ENCODE measurements around the gene SCP2. TPM values are rescaled to one million over a fixed set of nuclear protein-coding genes. Genes with fewer than 3 reads are reported as not detected.

Gene SCP2
- total and polyA plus RNA-seq, 2 of the 4 experiments (the other 2 are of a cell fraction): 70.4 to 83.1 TPM

GRCh38 chr1:53088616-53089300, 161.7 kb downstream of the SCP2 start:
- H3K18ac ChIP-seq (ENCODE audit: low read depth, low read length): peak overlapping the region; percentile 24
- no peak overlapping the region for H3K4me2 ChIP-seq (ENCODE audit: low read depth, low read length)
- peaks cover 19% of the 10 kb centered on the region for H3K4me1 ChIP-seq (ENCODE audit: control insufficient read depth, insufficient read depth, low read length)
- 0 out of 2 replicates have a peak overlapping the region, but pooled peaks have one; percentile 9 for H3K23ac ChIP-seq (ENCODE audit: low read depth, low read length)
- peak overlapping the region; percentile 50 for H3K4ac ChIP-seq (ENCODE audit: low read depth, low read length)
- peak overlapping the region; percentile 33 for H2AK9ac ChIP-seq (replicated peaks; ENCODE audit: low read depth, low read length, poor library complexity)
- intact Hi-C loops (cut with micrococcal nuclease) (no loop called here), in situ Hi-C loops (cut with MboI; ENCODE audit: low sequenced_read_pairs) (no loop called here), dilution Hi-C loops (cut with HindIII; ENCODE audit: low sequenced_read_pairs, unreplicated experiment) (no loop called here)
- no peak overlapping the region for H3K4me3 ChIP-seq (ENCODE audit: insufficient read depth, low read depth, low read length)
- CTCF ChIA-PET: interaction anchor here (0.5 kb wide), 1 partner anchor 1101 kb away, joined by 5 read pairs; no protein-coding TSS in a partner anchor
- H3K9ac ChIP-seq (ENCODE audit: low read depth, low read length): no peak overlapping the region
- peak overlapping the region; percentile 11 for H2AFZ ChIP-seq (replicated peaks; ENCODE audit: low read length, poor library complexity)
- no peak overlapping the region for H4K5ac ChIP-seq (ENCODE audit: low read depth, low read length)
- no peak overlapping the region for H2BK5ac ChIP-seq (ENCODE audit: low read depth, low read length, poor library complexity, severe bottlenecking)
- no TSS peak for BruUV-seq (replicated peaks)
- ATAC-seq (ENCODE audit: low read depth) (no peak), DNase-seq (no peak)
- 85% methylated on average over 5 of the region's 19 CpGs; no CpG with 5 or more reads in 1 of the 2 experiments for WGBS, 2 experiments (ENCODE audit: extremely low coverage in 2 of 2, insufficient read length in 1 of 2)
- H2AK5ac ChIP-seq (ENCODE audit: low read depth, low read length): peak overlapping the region; percentile 75; the same call in 1 of the 2 replicates
- POLR2A ChIA-PET (ENCODE audit: unreplicated experiment): interaction anchor here (0.5 kb wide), 1 partner anchor 18 kb away, joined by 4 read pairs; no protein-coding TSS in a partner anchor
- H3K27ac ChIP-seq (ENCODE audit: insufficient read depth, low read length): no peak overlapping the region
- H3K56ac ChIP-seq (ENCODE audit: extremely low read depth, insufficient read depth, low read length): no peak overlapping the region
- no peaks in the 10 kb centered on the region for H3K9me3 ChIP-seq (ENCODE audit: control insufficient read depth, insufficient read depth, low read length)
- H3K14ac ChIP-seq (replicated peaks; ENCODE audit: low read depth, low read length): peak overlapping the region; percentile 67
- no peaks in the 10 kb centered on the region for H3K27me3 ChIP-seq (ENCODE audit: control insufficient read depth, insufficient read depth, low read length)
- peak overlapping the region; percentile 64 for H2BK120ac ChIP-seq (ENCODE audit: low read depth, low read length)
- peak overlapping the region; percentile 2; the same call in 1 of the 3 replicates for H2BK15ac ChIP-seq (ENCODE audit: low read depth, low read length)
- H2BK20ac ChIP-seq (ENCODE audit: low read depth, low read length): peak overlapping the region; percentile 66; the same call in 1 of the 2 replicates
- no peaks in the 10 kb centered on the region for H3K79me1 ChIP-seq (ENCODE audit: low read depth in 1 of 2, low read length in 2 of 2)
- H4K91ac ChIP-seq (ENCODE audit: insufficient read depth, low read depth, low read length): peak overlapping the region; percentile 32
- no peaks in the 10 kb centered on the region for H4K20me1 ChIP-seq (ENCODE audit: insufficient read depth, low read length)
- peak overlapping the region in 1 of 2 experiments; percentile 54; a peak in 1 of 4 replicates for H4K8ac ChIP-seq (ENCODE audit: low read depth in 2 of 2, low read length in 2 of 2)
- H3K9me1 ChIP-seq (ENCODE audit: insufficient read depth, low read length): peaks cover 16% of the 10 kb centered on the region
- peaks cover 6% of the 10 kb centered on the region; the same call in 1 of the 2 replicates for H3K36me3 ChIP-seq (ENCODE audit: control insufficient read depth, insufficient read depth, low read length)
- no peak for TF ChIP-seq RCOR1 (IDR thresholded peaks at IDR 0.05; ENCODE audit: insufficient replicate concordance, low read length)
- no peak for TF ChIP-seq RFX5 (IDR thresholded peaks at IDR 0.05; ENCODE audit: low read depth, low read length)
- TF ChIP-seq BHLHE40 (IDR thresholded peaks at IDR 0.05; ENCODE audit: low read depth, low read length): no peak
- TF ChIP-seq POLR2A (IDR thresholded peaks at IDR 0.05; ENCODE audit: low read depth, low read length): no peak
- TF ChIP-seq, protein P1, sequence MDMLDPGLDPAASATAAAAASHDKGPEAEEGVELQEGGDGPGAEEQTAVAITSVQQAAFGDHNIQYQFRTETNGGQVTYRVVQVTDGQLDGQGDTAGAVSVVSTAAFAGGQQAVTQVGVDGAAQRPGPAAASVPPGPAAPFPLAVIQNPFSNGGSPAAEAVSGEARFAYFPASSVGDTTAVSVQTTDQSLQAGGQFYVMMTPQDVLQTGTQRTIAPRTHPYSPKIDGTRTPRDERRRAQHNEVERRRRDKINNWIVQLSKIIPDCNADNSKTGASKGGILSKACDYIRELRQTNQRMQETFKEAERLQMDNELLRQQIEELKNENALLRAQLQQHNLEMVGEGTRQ (IDR thresholded peaks at IDR 0.05; ENCODE audit: low read depth, low read length): no peak
- no peak for TF ChIP-seq CHD1 (IDR thresholded peaks at IDR 0.05; ENCODE audit: low read depth, low read length)
- no peak for TF ChIP-seq MAZ (IDR thresholded peaks at IDR 0.05; ENCODE audit: borderline replicate concordance, low read depth, low read length)
- TF ChIP-seq MAFK (IDR thresholded peaks at IDR 0.05; ENCODE audit: low read depth, low read length): no peak
- no peak for TF ChIP-seq CEBPB (IDR thresholded peaks at IDR 0.05; ENCODE audit: low read depth, low read length)
- TF ChIP-seq CTCF (conservative IDR thresholded peaks at IDR 0.05; ENCODE audit: low read depth, low read length): no peak
- TF ChIP-seq, protein P2, sequence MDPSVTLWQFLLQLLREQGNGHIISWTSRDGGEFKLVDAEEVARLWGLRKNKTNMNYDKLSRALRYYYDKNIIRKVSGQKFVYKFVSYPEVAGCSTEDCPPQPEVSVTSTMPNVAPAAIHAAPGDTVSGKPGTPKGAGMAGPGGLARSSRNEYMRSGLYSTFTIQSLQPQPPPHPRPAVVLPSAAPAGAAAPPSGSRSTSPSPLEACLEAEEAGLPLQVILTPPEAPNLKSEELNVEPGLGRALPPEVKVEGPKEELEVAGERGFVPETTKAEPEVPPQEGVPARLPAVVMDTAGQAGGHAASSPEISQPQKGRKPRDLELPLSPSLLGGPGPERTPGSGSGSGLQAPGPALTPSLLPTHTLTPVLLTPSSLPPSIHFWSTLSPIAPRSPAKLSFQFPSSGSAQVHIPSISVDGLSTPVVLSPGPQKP (IDR thresholded peaks at IDR 0.05; ENCODE audit: borderline replicate concordance, low read depth, low read length): no peak
- no peak for TF ChIP-seq MXI1 (IDR thresholded peaks at IDR 0.05; ENCODE audit: borderline replicate concordance, low read depth, low read length)
- TF ChIP-seq SMC3 (IDR thresholded peaks at IDR 0.05; ENCODE audit: low read depth, low read length): no peak
- TF ChIP-seq RAD21 (IDR thresholded peaks at IDR 0.05; ENCODE audit: low read length): no peak
- no peak for TF ChIP-seq FOS (IDR thresholded peaks at IDR 0.05; ENCODE audit: low read depth, low read length)
